Raji (cell line): ENCODE measurements around the gene KRT3.

Source experiments
- POLR2A ChIP-seq: IDR thresholded peaks from 2 replicates; pipeline ENCODE4 v1.6.1; 2011; ENCODE audit warnings: low read depth, low read length, control low read depth; ENCODE audit not compliant: insufficient read depth

Gene KRT3

DNA sequence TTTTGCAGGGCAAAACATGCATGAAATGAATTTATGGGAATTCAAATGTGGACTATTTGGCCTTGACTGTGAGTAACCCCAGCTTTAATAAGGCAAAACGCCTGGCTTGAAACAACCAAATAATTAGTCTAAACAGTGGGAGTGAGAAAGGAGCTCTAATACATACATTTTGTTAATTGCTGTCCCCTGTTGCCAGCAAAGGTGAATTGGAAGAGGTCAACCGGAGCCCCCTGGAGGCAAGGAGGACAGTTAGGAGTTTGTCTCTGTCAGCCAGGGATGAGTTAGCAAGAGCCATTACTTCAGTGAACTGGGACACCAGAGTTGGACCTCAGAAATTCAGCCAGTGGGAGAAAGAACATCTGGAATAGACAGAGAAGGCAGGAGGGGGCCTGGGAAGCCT lies 36.2 kb downstream of the KRT3 start:
- no peak for TF ChIP-seq POLR2A

DNA sequence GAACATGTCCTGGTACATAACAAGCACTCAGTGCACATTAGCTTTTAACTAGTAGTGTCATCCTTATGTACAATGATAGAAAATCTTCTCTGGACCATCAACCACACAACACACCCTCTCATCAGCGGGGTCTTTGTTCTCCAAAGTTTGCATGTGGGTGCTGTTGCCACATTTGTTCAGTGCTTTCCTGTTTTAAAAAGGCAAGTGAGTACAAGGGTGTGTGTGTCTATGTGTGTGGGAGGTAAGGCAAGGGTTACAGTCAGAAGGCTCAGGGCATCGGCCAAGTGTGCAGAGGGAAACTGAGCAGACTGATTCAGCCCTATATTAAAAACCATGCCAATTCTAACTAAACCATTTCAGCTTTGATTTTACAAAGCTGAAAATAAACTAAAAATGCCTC lies 36.7 kb downstream of the KRT3 start:
- TF ChIP-seq POLR2A: no peak

DNA sequence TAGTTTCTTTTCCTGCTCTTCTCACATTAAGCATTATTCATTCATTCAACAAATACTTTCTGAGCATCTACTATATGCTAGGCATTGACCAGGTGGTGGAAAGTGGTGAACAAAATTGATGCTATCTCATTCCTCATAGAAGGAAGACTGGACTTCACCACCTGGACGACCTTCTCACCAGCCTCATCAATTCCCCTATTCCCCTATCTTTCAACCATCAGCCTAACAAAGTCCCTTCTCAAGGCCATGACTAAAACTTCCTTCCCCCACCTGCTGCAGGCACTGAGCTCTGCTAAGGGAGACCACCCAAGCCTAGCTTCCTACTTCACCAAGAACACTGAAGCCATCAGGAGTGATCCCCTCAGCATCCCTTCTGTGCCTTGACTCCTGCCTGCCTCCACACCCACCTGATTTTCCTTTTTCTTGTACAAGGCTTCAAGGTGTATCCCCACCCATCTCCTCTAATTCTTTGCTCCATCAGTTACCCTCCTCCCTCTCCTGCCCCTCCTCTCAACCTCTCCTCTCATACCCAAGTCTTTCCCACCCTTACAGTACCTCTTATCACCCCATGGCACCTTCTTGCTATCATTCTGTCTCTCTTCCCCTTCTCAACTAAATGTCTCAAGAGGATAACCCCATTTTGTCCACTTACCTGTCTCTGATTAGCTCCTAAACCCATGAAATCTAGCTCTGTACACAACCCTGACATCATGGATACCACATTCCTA lies 38.3 kb downstream of the KRT3 start:
- no peak for TF ChIP-seq POLR2A

DNA sequence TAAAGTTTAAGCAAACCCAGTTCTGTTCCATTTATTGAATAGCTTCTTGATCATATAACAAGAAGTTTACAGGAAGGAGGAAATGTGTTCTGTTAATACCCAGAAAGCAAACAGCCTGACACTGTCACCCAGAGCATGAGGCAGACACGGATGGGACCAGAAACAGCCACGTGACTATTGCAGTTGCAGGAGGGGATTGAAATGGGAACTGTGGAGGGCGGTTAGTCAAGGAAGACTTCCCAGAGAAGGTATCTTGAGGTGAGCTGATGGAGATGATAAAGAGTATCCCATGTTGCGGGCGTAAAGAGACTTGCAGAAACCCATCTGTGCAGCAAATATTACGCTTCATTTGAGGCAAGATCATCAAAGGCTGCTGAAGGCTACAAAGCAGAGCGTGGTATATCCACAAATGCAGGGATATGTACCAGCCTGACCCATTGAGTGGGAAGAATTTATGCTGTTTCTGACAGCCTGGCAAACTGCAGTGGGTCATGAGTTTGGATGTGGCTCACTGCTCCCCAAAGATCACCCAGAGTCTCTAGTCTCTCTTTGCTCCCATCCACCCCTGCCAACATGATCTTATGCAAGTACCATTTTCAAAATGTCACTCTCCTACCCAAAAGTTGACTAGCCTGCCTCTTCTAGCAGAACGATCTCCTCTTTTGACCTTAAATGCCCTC lies 39.5 kb downstream of the KRT3 start:
- no peak for TF ChIP-seq POLR2A

DNA sequence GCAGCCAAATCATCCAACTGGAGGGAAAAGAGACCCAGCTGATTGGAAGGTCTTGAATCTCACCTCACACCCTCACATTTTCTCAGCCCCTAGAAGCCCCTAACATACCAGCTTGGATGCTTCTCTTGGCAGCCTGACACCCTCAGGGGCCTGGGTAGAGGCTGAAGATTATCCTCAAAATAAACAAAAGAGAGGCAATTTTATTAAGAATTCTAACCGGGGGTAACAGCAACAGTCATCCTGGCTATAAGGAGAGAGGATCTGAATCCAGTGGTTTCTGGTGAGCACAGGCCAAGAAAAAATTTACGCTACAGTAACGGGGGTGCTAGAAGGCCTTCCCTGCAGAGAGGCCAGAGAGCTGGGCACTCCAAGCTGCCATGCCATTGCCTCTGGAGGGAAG lies 40.4 kb downstream of the KRT3 start:
- TF ChIP-seq POLR2A: no peak

DNA sequence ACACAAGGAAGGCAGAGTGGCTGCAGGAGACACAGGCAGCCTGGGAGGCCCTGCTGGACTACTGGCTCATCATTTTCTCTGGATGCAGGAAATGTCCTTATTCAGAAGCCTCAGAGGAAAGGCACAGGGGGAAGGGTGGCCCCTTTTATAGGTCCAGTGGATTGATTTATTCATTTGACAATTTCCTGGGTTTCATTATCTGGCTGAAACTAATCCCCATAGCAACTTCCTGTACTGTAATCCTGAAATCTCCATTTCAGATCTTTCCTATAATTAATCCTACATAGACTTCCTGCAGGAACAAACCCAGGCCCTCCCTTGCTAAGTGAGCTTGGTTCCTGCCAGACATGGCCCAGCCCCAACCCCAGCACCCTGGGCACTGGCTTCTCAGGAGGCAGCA lies 41.8 kb downstream of the KRT3 start:
- no peak for TF ChIP-seq POLR2A

DNA sequence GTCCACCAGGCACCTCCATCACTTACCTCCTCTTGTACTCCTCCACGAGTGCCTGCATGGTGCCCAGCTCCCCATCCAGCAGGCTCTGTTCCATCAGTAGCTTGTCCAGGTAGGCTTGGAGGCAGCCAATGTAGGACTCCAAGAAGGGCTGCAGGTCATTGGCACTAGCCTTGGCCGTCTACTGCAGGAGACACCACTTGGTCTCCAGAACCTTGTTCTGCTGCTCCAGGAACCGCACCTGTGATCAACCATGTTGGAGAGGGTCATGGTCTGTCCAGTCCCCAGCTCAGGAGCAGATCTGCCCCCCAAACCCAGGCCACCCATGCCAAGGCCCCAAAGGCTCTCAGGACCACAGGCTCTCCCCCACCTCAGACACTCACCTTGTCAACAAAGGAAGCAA lies 42.6 kb downstream of the KRT3 start:
- TF ChIP-seq POLR2A: no peak

DNA sequence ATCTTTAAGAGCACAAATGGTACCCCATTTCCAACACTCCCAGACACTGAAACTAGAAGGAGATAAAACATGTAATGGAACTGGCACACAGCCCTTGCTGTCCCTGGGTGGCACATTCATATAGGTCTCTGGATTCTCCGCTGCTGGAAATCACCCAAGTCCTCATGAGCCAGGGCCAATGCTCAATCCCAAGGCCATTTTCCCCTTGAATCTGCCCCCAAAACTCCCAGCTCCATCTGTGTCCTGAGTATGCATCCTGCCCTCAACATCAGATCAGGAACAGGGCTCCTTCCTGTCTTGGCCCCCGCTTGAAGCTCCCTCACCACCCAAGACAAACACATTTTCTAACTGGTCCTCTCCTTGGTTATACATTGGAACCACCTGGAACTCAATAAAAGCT lies 43.4 kb downstream of the KRT3 start:
- no peak for TF ChIP-seq POLR2A

DNA sequence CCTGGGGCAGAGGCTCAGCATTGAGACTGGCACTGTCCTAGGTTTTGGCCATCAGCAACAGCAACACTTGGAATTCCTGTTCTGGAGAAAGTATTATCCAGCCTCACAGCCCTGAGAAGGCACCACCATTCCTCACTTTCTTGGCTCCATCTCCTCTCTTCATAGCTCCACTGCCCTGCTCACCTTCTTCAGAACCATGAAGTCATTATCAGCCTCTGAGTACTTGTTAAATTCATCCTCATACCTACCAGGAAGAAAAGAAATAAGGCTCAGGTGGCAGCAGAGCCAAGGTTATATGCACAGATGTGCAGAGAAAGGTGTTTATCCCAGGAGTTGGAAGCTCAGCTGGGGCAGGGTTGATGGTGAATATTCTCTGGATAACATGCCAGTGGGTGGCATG lies 44.1 kb downstream of the KRT3 start:
- no peak for TF ChIP-seq POLR2A

DNA sequence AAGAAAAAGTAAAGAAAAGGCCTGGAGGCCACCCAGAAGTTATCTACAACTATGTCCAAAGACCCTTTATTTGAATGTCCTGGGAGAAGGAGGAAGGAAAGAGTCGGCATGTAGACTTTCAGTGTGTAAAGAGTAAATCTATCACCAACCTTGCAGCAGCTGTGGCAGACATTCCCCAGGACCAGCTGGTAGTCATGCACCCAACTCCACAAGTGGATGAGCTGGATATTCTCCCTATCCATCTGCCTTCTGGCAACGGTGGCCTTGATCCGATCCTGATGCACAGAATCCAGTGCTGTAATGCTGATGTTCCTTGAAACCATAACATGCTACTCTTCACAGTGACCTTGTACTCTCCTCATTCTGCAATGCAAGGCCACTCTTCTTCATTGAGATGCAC lies 46.1 kb downstream of the KRT3 start:
- TF ChIP-seq POLR2A: no peak

DNA sequence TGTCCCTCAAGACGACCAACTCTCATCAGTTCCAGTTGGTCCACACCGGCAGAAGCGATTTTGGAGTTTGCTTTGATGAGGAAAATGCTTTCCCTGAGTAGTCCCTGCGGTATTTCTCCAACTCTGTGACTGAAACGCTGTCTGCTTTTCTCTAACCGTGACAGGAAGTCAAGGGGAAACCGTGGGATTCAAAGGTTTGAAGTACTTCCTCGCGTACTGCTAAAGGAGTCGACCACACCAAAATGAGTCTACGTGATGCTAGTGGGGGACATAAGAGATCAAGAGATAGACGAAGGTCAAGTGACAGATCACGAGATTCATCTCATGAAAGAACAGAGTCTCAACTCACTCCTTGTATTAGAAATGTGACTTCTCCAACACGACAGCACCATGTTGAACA lies 47.3 kb downstream of the KRT3 start:
- TF ChIP-seq POLR2A: no peak

DNA sequence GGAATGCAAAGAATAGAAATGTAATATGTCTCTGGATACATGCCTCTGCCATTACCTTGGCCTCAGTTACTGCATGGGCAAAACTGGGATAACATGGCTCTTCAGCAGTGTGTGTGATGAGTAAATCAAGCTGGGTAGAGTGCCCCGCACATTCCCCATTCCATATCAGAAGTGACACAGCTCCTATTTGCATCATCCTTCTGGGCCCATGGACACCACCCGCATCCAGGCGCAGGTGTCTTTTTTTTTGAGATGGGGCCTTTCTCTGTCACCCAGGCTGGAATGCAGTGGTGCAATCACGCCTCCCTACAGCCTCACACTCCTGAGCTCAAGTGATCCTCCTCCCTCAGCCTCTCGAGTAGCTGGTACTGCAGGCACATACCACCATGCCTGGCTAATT lies 50.4 kb downstream of the KRT3 start:
- TF ChIP-seq POLR2A: no peak

DNA sequence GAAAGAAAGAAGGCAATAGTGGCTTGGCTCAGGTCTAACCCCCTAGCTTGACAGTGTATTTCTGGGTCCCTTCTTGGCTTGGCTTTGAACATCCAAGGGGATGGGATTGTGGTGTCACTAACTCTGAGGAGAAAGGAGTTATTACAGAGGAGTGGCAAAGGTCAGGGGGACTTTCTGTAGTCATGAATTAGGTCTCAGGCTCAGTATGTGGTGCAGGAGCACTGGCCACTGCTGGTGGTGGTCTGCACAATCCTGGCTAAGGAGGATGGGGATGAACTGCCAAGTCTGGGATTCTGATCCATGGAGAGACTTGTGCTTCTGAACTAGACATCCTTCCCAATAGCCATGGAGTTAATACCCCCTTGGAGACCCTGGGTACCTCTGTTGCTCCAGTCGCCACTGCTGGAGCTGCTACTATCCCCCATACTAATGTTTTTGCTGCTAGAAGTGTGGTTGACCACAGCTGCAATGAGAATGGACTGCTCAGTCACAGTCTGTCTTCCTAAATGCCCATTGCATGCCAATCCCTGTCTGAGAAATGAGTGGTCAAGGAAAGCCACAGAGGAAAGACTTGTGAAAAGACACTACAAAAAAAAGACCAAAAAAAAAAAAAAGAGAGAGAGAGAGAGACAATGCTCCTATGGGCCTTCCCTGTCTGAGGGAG lies 51.3 kb downstream of the KRT3 start:
- no peak for TF ChIP-seq POLR2A

DNA sequence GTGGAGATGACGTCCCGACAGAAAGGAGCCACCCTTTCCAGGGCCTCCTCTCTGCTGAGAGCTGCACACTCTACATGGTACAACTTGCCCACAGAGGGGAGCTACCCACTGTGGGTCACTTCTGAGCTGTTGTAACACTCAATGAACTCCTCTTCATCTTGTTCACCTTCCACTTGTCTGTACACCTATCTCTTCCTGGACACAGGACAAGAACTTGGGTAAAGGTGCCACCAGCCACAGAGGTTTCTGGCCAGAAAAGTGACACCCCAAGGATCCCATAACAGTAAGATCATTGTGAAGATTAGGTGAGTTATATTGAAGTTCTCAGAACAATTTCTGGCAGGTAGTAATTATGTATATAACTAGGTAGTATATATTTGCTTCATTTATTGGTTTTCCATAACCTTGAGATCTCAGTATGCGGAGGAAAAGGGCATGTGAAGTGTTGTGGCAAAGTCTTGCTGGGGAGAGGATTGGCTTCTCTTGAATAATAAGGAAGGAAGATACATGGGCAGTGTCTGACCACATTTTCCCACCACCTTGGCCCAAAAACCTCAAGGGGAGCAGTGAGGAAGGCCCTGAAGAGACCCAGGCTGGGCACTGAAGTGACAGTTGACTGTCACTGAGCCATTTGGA lies 53.0 kb downstream of the KRT3 start:
- TF ChIP-seq POLR2A: no peak

DNA sequence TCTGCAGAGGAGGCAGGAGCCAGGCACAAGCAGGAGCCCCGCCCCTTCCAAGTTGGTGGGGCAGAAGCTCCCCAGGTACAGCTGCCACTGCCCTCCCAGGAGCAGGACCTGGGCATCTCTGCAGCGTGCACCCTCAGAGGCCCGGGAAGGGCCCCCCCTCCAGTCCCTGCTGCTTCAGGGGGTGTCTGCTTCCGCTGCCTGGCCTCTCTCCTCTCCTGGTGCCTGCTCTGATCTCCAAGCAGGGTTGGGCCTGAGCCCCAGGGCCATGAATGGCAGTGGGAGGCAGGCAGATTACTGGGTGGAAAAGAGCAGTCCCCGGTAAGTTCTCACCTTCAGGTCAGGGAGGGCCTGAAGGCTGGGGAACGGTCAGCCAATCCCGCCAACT lies 53.7 kb downstream of the KRT3 start:
- TF ChIP-seq POLR2A: no peak
